ES-I3 (cell line): ENCODE results near the gene CALD1.
A peak's percentile ranks its signal among the peaks of the same experiment; 100 is the strongest.

Experiments
- H3K36me3 ChIP-seq: 2 replicates; pipeline ENCODE4 v1.6.1; 2013; ENCODE audit warnings: mild to moderate bottlenecking, low read length, control low read depth, moderate library complexity; ENCODE audit not compliant: insufficient read depth
- H3K4me1 ChIP-seq: 2 replicates; pipeline ENCODE4 v1.6.1; 2013; ENCODE audit warnings: mild to moderate bottlenecking, control low read depth, low read length; ENCODE audit not compliant: insufficient read depth
- H3K9ac ChIP-seq: 2 replicates; pipeline ENCODE4 v1.6.1; 2013; ENCODE audit warnings: low read depth, mild to moderate bottlenecking, low read length, moderate library complexity
- H3K9me3 ChIP-seq: 2 replicates; pipeline ENCODE4 v1.6.1; 2013; ENCODE audit warnings: mild to moderate bottlenecking, low read length, moderate library complexity; ENCODE audit not compliant: control insufficient read depth, insufficient read depth

Gene CALD1

DNA sequence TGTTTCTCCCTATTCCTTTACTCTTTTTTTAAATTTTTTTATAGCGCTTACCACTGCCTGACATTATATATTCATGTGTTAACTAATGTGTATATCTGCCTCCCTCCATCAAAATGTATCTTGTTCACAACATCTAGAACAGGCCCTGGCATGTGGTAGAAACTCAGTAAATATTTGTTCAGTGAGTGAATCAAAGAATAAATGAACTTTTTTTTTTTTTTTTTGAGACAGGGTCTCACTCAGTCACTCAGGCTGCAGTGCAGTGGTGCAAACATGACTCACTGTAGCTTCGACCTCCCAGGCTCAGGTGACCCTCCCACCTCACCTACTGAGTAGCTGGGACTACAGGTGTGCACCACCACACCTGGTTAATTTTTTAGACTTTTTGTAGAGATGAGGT is 7.5 kb upstream of the CALD1 start:
- Histone ChIP-seq H3K9ac (no peak overlapping the region), H3K36me3 (no peaks in the 10 kb centered on the region; the same call in 1 of the 2 replicates), H3K9me3 (no peaks in the 10 kb centered on the region), H3K4me1 (peaks cover 10% of the 10 kb centered on the region)

- no peaks in the 10 kb centered on the region for H3K36me3 ChIP-seq
- peaks cover 8% of the 10 kb centered on the region for H3K4me1 ChIP-seq
- H3K9me3 ChIP-seq, result no peaks in the 10 kb centered on the region
- no peak overlapping the region for H3K9ac ChIP-seq
Measured at GRCh38 chr7:134772401-134772800, 7.0 kb upstream of the CALD1 start.

- Histone ChIP-seq H3K4me1 (peaks cover 16% of the 10 kb centered on the region), H3K9ac (no peak overlapping the region), H3K9me3 (no peaks in the 10 kb centered on the region), H3K36me3 (no peaks in the 10 kb centered on the region)
Measured at GRCh38 chr7:134773164-134773563, 6.3 kb upstream of the CALD1 start.

DNA sequence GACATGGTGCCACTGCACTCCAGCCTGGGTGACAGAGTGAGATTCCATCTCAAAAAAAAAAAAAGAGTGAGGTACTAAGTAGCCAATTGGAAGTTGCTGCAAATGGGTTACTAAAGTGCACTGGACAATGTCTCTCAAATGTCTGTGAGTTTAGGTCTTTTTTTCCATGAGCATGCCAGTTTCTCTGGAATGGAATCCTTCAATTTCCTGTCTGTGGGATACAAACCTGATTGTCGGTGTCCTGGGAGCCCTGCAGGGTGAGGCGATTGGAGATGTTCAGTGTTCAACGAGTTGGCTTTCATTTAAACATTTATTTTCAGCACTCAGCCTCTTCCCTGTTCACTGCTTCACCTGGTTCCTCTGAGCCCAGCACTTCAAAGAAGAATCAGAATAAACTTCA is 5.3 kb upstream of the CALD1 start:
- Histone ChIP-seq H3K36me3 (no peaks in the 10 kb centered on the region), H3K9me3 (no peaks in the 10 kb centered on the region), H3K4me1 (peaks cover 19% of the 10 kb centered on the region)

GRCh38 chr7:134777470-134777869 is 2.0 kb upstream of the CALD1 start:
- peaks cover 6% of the 10 kb centered on the region; the same call in 1 of the 2 replicates for H3K36me3 ChIP-seq
- no peak overlapping the region for H3K9ac ChIP-seq
- H3K9me3 ChIP-seq, result no peaks in the 10 kb centered on the region
- peaks cover 21% of the 10 kb centered on the region for H3K4me1 ChIP-seq

More for the DNA sequence above, 5.3 kb upstream of the CALD1 start:
- no peak overlapping the region for H3K9ac ChIP-seq

DNA sequence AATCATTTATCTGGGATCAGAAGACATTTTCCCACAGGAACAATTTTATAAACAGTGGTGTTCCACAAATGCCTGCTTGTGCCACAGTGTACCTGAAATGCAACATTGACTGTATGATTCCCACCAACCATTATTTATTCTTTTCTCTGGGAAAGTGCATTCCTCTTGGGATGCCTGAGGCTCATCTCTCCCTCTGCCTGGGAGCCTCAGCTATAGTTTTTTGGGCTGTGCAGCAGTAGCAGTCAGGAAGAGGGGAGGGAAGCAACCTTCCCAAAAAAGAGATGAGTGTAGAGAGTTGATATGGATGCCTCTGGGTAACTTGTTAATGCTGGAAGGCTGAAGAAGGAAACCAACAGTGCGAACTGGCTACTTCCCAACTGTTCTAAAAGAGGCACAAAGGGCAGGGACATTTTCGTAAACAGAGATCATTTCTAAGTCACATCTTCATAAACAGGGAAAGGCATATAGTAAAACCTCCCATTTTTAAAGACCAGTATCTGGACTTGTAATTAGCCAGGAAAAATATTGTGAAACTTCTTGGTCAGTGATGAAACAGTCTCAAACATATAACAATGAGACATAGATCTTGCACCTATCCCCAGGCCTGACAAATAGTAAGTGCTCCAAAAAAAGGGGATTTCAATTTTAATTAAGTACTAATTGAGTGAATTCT is 1.4 kb upstream of the CALD1 start:
- H3K36me3 ChIP-seq, result peaks cover 6% of the 10 kb centered on the region; the same call in 1 of the 2 replicates
- peaks cover 27% of the 10 kb centered on the region for H3K4me1 ChIP-seq
- H3K9ac ChIP-seq, result peak overlapping the region; percentile 95; the same call in 1 of the 2 replicates
- no peaks in the 10 kb centered on the region for H3K9me3 ChIP-seq

GRCh38 chr7:134779741-134780065 is 269 bp downstream of the CALD1 start:
- peaks cover 11% of the 10 kb centered on the region; the same call in 1 of the 2 replicates for H3K36me3 ChIP-seq
- peak overlapping the region; percentile 95 for H3K9ac ChIP-seq
- H3K9me3 ChIP-seq, result no peaks in the 10 kb centered on the region
- peaks cover 29% of the 10 kb centered on the region for H3K4me1 ChIP-seq

DNA sequence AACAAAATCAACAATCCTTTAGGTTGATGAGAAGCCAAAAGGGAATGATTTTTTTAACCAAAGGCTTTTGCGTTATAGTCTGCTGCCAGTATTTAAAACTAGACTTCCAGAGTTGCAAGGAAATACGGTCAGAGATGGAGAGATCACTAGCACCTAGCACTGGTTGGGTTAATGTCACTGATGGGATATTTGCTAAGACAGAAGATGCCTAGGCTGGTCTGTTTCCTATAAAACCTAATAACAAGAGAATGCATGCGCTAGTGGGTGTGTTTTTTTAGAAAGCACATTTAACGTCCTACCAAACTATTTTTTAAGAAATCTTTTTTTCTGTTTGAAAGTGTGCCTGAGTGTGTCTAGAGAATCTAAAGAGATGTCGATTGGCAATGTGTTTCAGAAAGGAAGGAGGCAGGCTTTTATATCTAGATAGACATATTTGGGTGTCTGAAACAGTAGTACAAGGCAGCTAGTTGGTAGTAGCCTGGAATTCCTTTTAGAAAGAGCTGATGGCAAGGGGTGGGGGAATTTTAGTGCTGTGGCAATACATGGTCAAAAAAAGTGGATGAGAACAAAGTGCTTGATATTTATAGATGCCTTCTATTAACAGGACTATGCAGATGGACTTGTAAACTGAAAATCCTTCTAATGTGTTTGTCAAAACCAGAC is 863 bp downstream of the CALD1 start:
- peaks cover 16% of the 10 kb centered on the region; the same call in 1 of the 2 replicates for H3K36me3 ChIP-seq
- H3K9ac ChIP-seq, result peak overlapping the region; percentile 95
- H3K4me1 ChIP-seq, result peaks cover 32% of the 10 kb centered on the region
- no peaks in the 10 kb centered on the region for H3K9me3 ChIP-seq

- Histone ChIP-seq H3K9me3 (no peaks in the 10 kb centered on the region), H3K4me1 (peaks cover 35% of the 10 kb centered on the region), H3K9ac (peak overlapping the region; percentile 95), H3K36me3 (peaks cover 16% of the 10 kb centered on the region)
Measured at GRCh38 chr7:134781171-134781570, 1.7 kb downstream of the CALD1 start.

- H3K9ac ChIP-seq, result peak overlapping the region; percentile 95
- H3K36me3 ChIP-seq, result peaks cover 16% of the 10 kb centered on the region
- H3K9me3 ChIP-seq, result no peaks in the 10 kb centered on the region
- peaks cover 44% of the 10 kb centered on the region for H3K4me1 ChIP-seq
Measured at GRCh38 chr7:134782121-134782623, 2.7 kb downstream of the CALD1 start.

- Histone ChIP-seq H3K4me1 (peaks cover 34% of the 10 kb centered on the region), H3K36me3 (peaks cover 16% of the 10 kb centered on the region), H3K9ac (no peak overlapping the region), H3K9me3 (no peaks in the 10 kb centered on the region)
Measured at GRCh38 chr7:134783294-134784069, 4.0 kb downstream of the CALD1 start.

GRCh38 chr7:134784251-134785049 is 5.0 kb downstream of the CALD1 start:
- Histone ChIP-seq H3K9ac (no peak overlapping the region), H3K9me3 (no peaks in the 10 kb centered on the region), H3K4me1 (peaks cover 39% of the 10 kb centered on the region), H3K36me3 (peaks cover 16% of the 10 kb centered on the region)

DNA sequence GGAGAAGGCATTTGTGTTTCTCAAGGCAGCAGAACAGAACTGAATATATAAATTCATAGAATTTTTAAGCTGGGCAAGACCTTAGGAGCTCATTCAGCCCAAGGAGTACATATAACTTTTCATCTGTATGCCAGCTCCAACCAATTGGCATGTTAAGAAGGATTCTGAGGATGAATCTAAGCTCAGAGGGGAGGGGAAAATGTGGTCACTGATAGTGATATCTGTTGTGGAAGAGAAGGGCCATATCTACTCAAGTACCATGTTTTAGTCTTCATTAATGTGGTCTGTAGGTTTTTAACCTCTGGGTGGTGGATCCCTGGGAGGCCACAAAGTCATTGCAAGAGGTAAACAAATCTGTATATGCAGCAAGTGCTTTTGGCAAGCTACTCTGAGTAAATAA is 6.4 kb downstream of the CALD1 start:
- no peak overlapping the region for H3K9ac ChIP-seq
- H3K9me3 ChIP-seq, result no peaks in the 10 kb centered on the region
- peaks cover 16% of the 10 kb centered on the region for H3K36me3 ChIP-seq
- H3K4me1 ChIP-seq, result peaks cover 43% of the 10 kb centered on the region

DNA sequence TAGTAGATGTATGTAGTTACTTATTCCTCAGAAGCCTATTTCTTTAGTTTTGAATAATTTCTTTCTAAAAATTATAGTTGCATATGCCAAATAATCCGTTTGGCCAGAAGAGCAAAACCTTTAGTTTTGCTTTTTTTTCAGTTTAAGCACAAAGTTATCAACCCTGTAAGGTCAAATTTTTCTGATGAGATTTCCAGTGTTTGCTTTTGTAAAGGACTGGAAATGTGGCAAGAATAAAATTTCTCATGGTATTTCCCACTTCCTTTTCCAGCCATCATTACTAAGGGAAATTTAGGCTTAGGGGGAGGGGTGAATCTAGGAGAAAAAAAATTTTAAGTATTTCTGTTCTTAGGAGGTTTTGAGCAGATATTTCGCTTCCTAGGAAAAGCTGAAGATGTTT is 7.6 kb downstream of the CALD1 start:
- peaks cover 40% of the 10 kb centered on the region for H3K4me1 ChIP-seq
- H3K36me3 ChIP-seq, result peaks cover 14% of the 10 kb centered on the region
- no peak overlapping the region for H3K9ac ChIP-seq
- no peaks in the 10 kb centered on the region for H3K9me3 ChIP-seq
